VCaP (cell line): Measurements from ENCODE around the gene FOXQ1.
A peak's percentile ranks its signal among the peaks of the same experiment; 100 is the strongest.

Experiments used
- H3K27ac ChIP-seq: fragments of 450-650 bp; 2 replicates; pipeline ENCODE4 v1.5.1; 2017
- CTCF ChIP-seq: fragments of 450-650 bp; conservative IDR thresholded peaks from 2 replicates; pipeline ENCODE4 v1.5.1; 2017; ENCODE audit warnings: mild to moderate bottlenecking, moderate library complexity

FOXQ1 gene

GRCh38 chr6:1311400-1312202, at the start of gene FOXQ1:
TSS of gene FOXQ1 (plus strand) at chr6:1312098. CDS start at chr6:1312705, 607 bp downstream.
- TF ChIP-seq CTCF: no peak
- peak within 1 kb of the TSS; percentile 38 for H3K27ac ChIP-seq

- no peak overlapping the region for H3K27ac ChIP-seq
- no peak for TF ChIP-seq CTCF
These were observed 49.2 kb upstream of the FOXQ1 start for GRCh38 chr6:1262704-1263038.

- no peak for TF ChIP-seq CTCF
- no peak overlapping the region for H3K27ac ChIP-seq
These were observed 48.7 kb upstream of the FOXQ1 start for GRCh38 chr6:1263039-1263849.

- TF ChIP-seq CTCF: no peak
- no peak overlapping the region for H3K27ac ChIP-seq
These were observed 48.0 kb upstream of the FOXQ1 start for GRCh38 chr6:1263850-1264377.

- no peak for TF ChIP-seq CTCF
- H3K27ac ChIP-seq: no peak overlapping the region
These were observed 47.1 kb upstream of the FOXQ1 start for GRCh38 chr6:1264619-1265445.

- no peak overlapping the region for H3K27ac ChIP-seq
- no peak for TF ChIP-seq CTCF
These were observed 45.2 kb upstream of the FOXQ1 start for GRCh38 chr6:1266686-1267056.
